ENCODE data around the gene MYBL2. TPM values are rescaled to one million over a fixed set of nuclear protein-coding genes. Genes with fewer than 3 reads are reported as not detected.
A peak's percentile ranks its signal among the peaks of the same experiment; 100 is the strongest.

MYBL2 gene
- total RNA-seq, 4 donors from 2014 or later = not detected

DNA sequence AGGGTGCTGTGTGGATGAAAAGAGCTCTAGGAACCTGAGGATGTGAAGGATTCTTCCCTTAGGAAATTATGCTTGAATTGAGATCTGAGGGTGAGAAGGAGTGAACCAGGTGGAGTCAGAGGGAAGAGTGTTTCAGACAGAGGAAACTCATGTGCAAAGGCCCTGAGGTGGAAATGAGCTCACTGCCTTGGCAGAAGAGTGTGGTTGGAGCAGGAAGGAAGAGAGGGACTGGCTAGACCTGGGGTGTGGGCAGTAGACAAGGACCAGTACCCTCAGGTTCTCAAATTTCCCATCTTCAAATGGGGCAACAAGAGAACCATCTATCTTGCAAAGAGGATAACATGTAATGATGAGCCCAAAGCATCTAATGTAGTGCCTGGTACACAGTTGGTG, 83.9 kb downstream of the MYBL2 start:
- H3K36me3 ChIP-seq = no peaks in the 10 kb centered on the region
- TF ChIP-seq EP300 (IDR thresholded peaks at IDR 0.05) (no peak), POLR2A (IDR thresholded peaks at IDR 0.05) (no peak)
- TF ChIP-seq, protein P1, sequence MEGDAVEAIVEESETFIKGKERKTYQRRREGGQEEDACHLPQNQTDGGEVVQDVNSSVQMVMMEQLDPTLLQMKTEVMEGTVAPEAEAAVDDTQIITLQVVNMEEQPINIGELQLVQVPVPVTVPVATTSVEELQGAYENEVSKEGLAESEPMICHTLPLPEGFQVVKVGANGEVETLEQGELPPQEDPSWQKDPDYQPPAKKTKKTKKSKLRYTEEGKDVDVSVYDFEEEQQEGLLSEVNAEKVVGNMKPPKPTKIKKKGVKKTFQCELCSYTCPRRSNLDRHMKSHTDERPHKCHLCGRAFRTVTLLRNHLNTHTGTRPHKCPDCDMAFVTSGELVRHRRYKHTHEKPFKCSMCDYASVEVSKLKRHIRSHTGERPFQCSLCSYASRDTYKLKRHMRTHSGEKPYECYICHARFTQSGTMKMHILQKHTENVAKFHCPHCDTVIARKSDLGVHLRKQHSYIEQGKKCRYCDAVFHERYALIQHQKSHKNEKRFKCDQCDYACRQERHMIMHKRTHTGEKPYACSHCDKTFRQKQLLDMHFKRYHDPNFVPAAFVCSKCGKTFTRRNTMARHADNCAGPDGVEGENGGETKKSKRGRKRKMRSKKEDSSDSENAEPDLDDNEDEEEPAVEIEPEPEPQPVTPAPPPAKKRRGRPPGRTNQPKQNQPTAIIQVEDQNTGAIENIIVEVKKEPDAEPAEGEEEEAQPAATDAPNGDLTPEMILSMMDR (IDR thresholded peaks at IDR 0.05) = no peak
- H3K27ac ChIP-seq = no peak overlapping the region
- peaks cover 0 to 11% of the 10 kb centered on the region in 2 donors for H3K27me3 ChIP-seq
- H3K4me1 ChIP-seq = peaks cover 0 to 7% (median 2%) of the 10 kb centered on the region in 4 donors
- no peak overlapping the region for H3K4me3 ChIP-seq
- no peak for DNase-seq (ENCODE audit: low spot score in 2 of 2)
- no peaks in the 10 kb centered on the region for H3K9me3 ChIP-seq

DNA sequence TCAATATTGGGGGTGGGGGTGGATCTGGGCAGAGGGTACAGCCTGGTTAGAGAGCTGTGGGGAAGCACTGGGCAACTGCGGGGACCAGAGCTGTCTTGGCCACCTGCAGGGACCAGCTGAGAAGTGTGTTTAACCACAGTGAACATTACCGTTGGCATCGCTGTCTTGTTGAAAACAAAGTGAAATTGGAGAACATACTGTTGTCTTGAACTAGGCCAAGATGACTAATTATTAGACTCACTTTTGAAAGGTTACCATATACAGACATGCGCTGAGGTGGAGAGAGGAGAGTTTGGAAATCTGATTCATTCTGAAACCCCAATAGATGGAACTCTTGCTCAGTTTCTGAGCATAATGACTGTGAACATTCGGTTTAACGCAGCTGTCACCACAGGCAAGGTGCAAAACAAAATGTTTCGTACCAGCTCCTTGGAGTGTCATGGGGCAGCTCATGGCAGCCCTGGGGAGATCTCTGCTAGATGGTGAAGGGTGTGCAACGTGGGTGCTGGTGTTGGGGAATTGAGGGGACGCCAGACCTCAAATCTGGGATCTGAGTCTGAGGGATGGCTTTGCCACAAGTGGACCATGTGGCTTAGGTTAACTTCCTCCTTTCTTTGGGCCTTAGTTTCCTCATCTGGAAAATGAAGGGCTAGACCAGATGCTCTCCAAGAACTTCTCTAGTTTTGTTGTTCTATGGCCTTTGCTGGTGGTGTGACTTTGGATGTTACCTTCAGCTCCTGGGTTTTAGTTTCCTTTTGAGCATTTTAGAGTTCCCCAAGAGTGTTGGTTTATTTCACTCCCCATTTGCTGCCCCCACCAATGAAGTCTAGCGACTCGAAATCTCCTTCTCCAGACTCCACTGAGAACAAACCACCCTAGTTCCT, 84.5 kb downstream of the MYBL2 start:
- H3K4me1 ChIP-seq = peaks cover 0 to 7% (median 2%) of the 10 kb centered on the region in 4 donors
- no peak overlapping the region for H3K4me3 ChIP-seq
- TF ChIP-seq POLR2A (IDR thresholded peaks at IDR 0.05) = no peak
- TF ChIP-seq, protein P1 (IDR thresholded peaks at IDR 0.05) = no peak
- TF ChIP-seq EP300 (IDR thresholded peaks at IDR 0.05) = no peak
- 77 to 79% methylated on average over 11 of the region's 11 CpGs for WGBS, 2 donors
- peaks cover 0 to 11% of the 10 kb centered on the region in 2 donors for H3K27me3 ChIP-seq
- DNase-seq (ENCODE audit: low spot score in 2 of 2) = no peak
- H3K9me3 ChIP-seq = no peaks in the 10 kb centered on the region
- no peaks in the 10 kb centered on the region for H3K36me3 ChIP-seq
- no peak overlapping the region for H3K27ac ChIP-seq

DNA sequence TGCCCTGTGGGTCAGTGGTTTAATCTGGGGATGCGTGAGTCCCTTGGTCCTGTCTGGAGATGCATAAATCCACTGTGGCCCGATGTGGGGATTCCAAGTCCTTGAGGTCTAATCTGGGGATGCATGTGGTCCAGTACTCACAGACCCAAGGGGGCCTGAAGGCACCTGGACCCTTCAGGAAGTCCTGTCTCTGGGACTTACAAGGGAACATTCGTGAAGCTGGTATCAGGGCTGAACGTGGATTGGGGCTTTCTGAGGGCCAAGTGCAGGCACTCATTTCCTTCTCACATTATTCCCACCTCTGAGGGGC, 85.1 kb downstream of the MYBL2 start:
- Histone ChIP-seq H3K4me1 (peaks cover 0 to 7% (median 2%) of the 10 kb centered on the region in 4 donors), H3K27me3 (peaks cover 0 to 11% of the 10 kb centered on the region in 2 donors), H3K9me3 (no peaks in the 10 kb centered on the region), H3K36me3 (no peaks in the 10 kb centered on the region), H3K27ac (no peak overlapping the region), H3K4me3 (no peak overlapping the region)
- no peak for DNase-seq (ENCODE audit: low spot score in 2 of 2)
- TF ChIP-seq EP300 (IDR thresholded peaks at IDR 0.05) = no peak
- TF ChIP-seq, protein P1 (IDR thresholded peaks at IDR 0.05) = no peak
- TF ChIP-seq POLR2A (IDR thresholded peaks at IDR 0.05) = no peak
- WGBS, 2 donors = 79 to 82% methylated on average over 3 to 4 of the region's 4 CpGs

- H3K27ac ChIP-seq = no peak overlapping the region
- H3K4me3 ChIP-seq = no peak overlapping the region
- no peak for DNase-seq (ENCODE audit: low spot score in 2 of 2)
- H3K9me3 ChIP-seq = no peaks in the 10 kb centered on the region
- peaks cover 0 to 11% of the 10 kb centered on the region in 2 donors for H3K27me3 ChIP-seq
- peaks cover 0 to 7% (median 2%) of the 10 kb centered on the region in 4 donors for H3K4me1 ChIP-seq
- TF ChIP-seq, protein P1 (IDR thresholded peaks at IDR 0.05) = no peak
- no peak for TF ChIP-seq POLR2A (IDR thresholded peaks at IDR 0.05)
- peak in 1 of 2 donors; percentile 20 for TF ChIP-seq EP300 (IDR thresholded peaks at IDR 0.05)
- 72 to 80% methylated on average over 13 of the region's 13 CpGs for WGBS, 2 donors
- H3K36me3 ChIP-seq = no peaks in the 10 kb centered on the region
Measured at GRCh38 chr20:43752561-43753301, 85.8 kb downstream of the MYBL2 start.

GRCh38 chr20:43755390-43755789, 88.5 kb downstream of the MYBL2 start:
- H3K4me1 ChIP-seq = peaks cover 0 to 7% (median 0%) of the 10 kb centered on the region in 4 donors
- TF ChIP-seq, protein P1 (IDR thresholded peaks at IDR 0.05) = no peak
- no peak for TF ChIP-seq EP300 (IDR thresholded peaks at IDR 0.05)
- TF ChIP-seq POLR2A (IDR thresholded peaks at IDR 0.05) = no peak
- no peak for DNase-seq (ENCODE audit: low spot score in 2 of 2)
- H3K9me3 ChIP-seq = no peaks in the 10 kb centered on the region
- H3K4me3 ChIP-seq = no peak overlapping the region
- 86 to 89% methylated on average over 7 of the region's 7 CpGs for WGBS, 2 donors
- H3K27me3 ChIP-seq = no peaks in the 10 kb centered on the region
- no peaks in the 10 kb centered on the region for H3K36me3 ChIP-seq
- no peak overlapping the region for H3K27ac ChIP-seq
